ENCODE results near the gene FRMD7.
A peak's percentile ranks its signal among the peaks of the same experiment; 100 is the strongest.
"Not testable (repeated sequence)": the region's sequence is repeated elsewhere in the genome, so short reads cannot be mapped to it uniquely, and the experiment has no call there.

FRMD7 gene

GRCh38 chrX:132127743-132128142 lies at the start of gene FRMD7:
Gene FRMD7 (minus strand): TSS chrX:132128020. CDS start chrX:132127844, 176 bp downstream.
- DNase-seq: no peak

DNA sequence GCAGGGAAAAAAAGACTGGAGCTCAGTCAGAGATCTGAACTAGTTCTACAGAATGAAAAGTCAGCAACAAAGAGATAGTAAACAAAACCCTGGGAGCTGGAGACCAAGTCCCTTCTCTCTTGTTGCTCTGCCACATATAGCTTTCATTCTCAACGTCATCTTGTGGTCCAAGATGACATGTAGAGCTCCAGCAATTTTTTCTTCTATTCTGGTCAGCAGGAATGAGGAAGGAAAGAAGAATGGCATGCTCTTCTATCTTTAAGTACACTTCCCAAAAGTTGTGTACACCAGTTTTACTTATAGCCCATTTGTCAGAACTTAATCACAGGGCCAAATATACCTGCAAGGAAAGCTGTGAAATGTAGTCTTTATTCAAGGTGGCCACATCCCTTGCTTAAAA lies 45.8 kb upstream of the FRMD7 start:
- DNase-seq: no peak

DNA sequence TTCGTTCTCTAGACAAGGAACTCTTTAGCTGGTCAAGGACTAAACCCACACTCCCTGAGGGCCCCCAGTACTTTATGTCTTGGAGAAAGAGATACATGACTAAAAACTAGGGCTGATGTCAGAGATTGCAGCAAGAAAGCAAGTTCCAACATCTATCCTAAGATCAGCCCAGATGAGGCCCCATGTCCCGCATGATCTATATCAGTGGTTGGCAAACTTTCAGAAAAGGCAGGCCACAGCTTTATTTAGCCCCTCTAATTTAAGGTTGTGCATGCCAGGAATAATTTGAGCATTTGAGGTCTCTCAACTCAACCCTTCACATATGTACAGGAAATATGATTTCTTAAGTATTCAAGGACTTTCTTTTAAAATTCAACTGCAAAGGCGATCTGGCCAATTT lies 44.1 kb upstream of the FRMD7 start:
- no peak for DNase-seq

- DNase-seq: no peak
These were observed 43.7 kb upstream of the FRMD7 start for GRCh38 chrX:132171478-132171877.

- no peak for DNase-seq
These were observed 41.7 kb upstream of the FRMD7 start for GRCh38 chrX:132169554-132169953.

DNA sequence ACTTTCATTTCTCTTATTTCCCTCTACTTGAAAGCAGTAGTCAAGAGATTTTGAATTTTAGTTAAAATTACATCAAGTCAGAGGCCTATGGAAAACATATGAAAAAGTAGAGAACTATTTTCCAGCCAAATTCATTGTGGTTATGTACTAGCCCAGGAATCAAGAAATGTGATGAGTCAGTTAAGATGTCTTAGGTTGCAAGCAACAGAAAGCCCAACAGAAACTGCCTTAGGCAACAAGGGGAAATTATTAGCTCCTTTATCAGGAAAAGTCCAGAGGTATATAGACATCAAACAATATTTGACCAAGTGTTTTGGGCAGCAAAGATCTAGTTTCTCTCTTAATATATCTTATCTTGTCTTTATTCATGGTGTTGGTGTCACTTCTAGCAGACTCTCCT lies 37.8 kb upstream of the FRMD7 start:
- no peak for DNase-seq

- no peak for DNase-seq
These were observed 37.2 kb upstream of the FRMD7 start for GRCh38 chrX:132165005-132165404.

DNA sequence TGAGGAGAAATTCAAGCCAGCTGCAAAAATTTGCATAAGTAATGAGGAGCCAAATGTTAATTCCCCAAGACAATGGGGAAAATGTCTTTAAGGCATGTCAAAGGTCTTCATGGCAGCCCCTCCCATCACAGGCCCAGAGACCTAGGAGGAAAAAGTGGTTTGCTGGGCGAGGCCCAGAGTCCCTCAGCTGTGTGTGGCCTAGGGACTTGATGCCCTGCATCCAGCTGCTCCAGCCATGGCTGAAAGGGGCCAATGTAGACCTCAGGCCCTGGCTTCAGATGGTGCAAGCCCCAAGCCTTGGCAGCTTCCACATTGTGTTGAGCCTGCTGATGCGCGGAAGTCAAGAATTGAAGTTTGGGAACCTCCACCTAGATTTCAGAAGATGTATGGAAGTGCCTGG lies 35.3 kb upstream of the FRMD7 start:
- DNase-seq: not testable (repeated sequence)

DNA sequence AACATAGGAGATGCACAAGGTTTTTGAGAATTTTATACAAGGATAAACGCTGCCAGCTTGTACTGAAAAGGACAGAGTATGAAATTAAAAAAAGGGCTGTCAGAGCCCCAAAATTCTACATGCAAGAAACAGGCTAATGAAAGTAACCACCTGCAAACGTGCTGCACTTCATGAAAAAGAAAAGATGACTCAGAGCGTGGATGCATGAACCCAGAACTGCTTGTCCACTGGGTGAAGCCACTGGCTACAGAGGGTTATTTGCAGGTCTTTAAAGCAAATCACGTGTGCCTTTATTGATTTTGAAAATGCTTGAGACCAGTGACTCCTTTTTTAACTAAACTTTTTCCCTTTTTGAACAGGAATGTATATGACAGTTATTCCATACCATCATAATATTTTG lies 25.3 kb upstream of the FRMD7 start:
- DNase-seq: no peak

DNA sequence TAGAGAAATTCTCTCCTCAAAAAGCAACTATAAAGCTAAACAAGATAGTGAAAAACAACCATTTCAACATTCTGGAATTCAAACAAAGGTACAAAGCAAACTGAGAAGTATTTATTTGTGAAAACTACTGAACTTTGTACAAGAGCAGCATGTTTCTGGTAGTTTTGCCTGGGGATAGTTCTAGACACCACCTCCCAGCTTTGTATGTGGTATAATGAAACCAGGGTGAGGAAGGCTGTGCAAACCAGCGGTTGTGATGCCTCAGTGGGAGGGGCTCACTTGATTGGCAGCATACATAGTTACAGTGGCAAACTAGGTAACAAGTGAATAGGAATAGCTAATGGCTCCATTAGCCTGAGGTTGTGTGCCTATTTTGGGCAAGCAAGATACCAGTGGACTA lies 18.6 kb upstream of the FRMD7 start:
- no peak for DNase-seq

- DNase-seq: no peak
These were observed 16.2 kb upstream of the FRMD7 start for GRCh38 chrX:132144061-132144460.

GRCh38 chrX:132125906-132126305 lies 1.9 kb downstream of the FRMD7 start:
- no peak for DNase-seq

DNA sequence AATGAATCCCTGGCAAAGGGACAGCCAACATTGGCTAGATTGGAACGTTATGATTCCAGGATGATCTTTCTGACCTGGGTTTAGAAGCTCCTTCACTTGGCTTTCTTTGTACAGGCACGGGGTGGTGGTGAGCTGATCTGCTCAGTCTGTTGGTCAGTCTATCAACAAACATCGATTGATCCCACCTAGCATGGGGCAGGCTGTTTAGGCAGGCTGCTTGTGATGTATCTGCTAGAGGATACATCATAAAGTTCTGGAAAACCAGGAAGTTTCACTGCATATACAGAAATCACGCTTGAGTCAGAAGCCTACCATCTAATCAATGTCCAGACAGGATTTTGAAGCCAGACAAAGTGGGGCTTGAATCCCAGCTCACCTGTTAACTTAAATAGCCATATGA lies 6.9 kb downstream of the FRMD7 start:
- no peak for DNase-seq

DNA sequence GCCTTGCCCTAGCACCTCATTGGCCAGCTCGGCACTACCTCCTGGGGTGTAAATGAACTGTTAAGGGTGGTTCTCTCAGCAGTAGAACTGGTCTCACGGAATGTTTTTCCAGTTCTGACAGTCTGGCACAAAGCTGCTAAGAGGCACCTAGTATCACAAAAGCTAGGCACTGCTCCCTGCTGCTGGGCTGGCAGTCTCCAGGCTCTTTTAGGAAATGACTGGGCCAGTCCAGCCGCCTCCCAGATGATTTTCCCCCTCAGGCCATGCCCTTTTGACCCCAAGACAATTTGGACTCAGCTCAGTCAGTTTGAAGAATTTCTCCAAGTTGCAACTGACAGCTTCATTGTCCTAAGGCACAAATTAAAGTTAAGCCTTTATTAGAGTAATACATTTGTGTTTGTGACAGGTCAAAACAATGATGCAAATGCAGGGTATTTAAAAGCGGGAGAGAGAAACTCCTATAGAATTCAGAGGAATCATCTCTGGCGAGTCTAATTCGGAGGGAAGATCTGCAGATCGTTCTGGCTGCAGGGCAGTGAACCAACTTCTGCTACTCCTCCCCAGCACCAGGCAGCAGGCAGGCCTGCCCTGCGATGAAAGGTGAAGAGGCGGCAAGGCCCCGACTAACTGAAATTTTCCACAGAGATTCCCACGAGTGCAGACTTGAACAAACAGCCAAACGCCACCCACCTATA lies 7.9 kb downstream of the FRMD7 start:
- DNase-seq: no peak

DNA sequence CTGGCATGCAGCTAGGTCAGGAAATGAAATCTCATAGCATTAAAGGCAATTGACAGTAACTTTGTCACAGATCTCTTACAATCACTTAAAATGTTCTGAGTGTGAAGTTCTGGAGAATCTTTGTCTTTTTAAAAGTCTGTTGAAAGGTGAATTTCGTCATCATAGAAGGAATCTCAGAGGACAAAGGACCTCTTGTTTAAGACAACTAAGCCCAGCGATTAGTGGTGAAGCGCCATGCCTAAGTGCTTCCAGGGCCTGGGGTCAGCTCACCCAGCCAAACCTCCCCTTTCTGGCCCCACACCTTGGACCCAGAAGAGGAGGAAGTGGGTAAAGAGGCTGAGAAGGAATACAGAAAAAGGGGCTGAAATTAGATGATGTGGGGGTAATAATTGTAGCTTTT lies 8.5 kb downstream of the FRMD7 start:
- no peak for DNase-seq

- DNase-seq: no peak
These were observed 9.5 kb downstream of the FRMD7 start for GRCh38 chrX:132118358-132118757.

DNA sequence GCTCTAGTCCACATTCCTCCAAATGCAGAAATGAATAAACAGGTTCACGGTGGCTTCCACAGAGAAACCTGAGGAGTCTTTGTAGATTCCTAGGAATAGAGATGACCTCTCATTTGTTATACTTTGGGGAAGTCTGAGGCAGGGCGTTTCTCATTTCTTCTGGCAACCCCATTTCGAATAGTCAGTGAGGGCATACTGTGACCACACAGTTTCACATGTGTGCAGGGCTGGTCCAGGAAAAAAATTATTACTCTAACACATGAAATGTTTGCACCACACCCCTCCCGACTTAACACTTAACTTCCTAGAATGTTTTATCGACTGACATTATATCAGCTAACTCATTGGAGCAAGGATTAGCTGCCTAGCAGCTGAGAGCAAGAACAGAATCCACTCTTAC lies 12.0 kb downstream of the FRMD7 start:
- no peak for DNase-seq

DNA sequence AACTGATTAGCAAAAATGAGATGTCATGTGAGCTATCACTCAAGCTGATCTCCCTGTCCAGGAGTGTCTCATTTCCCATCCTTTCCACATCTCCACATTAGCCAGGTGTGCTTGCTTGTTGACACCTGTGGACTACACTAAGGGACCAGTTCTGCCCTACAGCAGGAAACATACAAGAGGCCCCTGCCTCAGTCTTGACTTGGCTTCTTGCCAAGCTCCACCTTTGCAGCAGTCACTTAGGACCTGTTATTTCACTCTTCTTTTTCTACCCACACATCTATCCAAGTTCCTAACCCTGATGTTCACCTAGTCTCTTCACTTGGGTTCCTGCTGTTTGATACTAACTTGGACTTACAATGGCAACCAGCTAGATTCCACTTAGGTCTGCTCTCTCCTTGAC lies 13.2 kb downstream of the FRMD7 start:
- peak; percentile 35 for DNase-seq

DNA sequence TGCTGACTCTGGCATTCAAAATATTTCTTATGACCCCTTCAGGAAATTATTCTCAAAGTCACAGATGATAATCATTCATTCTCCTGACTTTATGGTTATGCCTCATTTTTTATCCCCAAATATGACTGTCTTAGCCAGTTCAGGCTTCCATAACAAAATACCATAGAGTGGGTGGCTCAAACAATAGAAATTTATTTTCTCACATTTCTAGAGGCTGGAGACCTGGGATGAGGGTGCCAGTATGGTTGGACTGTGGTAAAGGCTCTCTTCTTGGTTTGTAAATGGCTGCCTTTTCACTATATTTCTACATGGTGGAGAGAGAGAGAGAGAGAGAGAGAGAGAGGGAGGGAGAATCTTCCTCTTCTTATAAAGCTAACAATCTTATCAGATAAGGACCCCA lies 20.5 kb downstream of the FRMD7 start:
- DNase-seq: no peak

GRCh38 chrX:132101799-132102198 lies 26.0 kb downstream of the FRMD7 start:
- DNase-seq: no peak

DNA sequence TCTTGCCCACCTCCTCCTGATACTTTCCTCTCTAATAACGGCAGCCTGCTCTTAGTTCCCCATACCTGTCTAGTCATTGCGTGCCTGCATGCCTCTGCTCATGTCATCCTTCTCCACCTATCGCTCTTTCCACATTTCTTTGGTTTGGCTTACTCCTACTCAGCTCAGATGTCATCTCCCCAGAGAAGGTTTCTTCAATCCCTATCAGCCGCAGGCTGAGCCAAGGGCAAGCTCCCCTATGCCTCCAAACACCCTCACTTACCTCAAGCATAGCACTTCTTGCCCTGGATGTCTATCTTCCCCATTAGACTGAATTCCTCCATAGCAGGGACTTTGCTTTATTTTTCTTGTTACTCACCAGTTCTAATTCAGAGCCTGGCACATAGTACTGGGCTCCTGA lies 26.6 kb downstream of the FRMD7 start:
- no peak for DNase-seq

DNA sequence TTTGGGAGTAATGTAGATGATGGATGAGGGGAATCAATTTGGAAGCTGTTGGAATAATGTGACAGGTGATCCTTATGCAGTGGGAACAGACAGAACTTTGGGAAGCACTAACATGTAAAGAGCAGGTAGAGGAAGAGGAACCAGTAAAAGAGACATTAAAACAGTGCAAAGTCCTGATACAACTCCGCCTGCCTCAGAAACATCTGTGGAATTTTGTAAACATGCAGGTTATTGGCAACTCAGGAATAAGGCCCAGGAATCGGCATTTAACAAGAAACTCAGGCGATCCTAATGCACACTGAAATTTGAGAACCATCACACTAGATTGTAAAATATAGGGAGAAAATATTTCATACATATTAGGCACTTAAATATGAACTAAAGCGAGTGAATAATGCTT lies 29.1 kb downstream of the FRMD7 start:
- not testable (repeated sequence) for DNase-seq

DNA sequence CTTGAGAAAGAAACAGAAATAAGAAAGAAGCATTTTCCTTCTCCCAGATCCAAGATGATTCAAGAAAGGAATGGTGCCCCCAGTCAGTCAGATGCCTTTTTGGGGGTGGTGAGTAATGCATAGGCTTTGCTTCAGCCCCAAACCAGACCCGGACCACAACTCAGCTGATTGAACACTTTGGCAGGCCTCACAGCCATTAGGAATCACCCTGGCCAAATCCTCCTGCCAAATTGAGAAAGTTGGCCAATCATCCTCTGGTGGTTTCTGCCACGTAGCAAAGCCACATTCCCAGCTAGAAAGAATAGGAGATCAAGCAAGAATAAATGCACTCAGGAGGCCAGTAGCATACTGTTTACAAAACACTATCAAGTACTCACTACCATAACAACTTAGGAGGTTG lies 33.7 kb downstream of the FRMD7 start:
- no peak for DNase-seq

GRCh38 chrX:132093239-132093860 lies 34.5 kb downstream of the FRMD7 start:
- DNase-seq: no peak

DNA sequence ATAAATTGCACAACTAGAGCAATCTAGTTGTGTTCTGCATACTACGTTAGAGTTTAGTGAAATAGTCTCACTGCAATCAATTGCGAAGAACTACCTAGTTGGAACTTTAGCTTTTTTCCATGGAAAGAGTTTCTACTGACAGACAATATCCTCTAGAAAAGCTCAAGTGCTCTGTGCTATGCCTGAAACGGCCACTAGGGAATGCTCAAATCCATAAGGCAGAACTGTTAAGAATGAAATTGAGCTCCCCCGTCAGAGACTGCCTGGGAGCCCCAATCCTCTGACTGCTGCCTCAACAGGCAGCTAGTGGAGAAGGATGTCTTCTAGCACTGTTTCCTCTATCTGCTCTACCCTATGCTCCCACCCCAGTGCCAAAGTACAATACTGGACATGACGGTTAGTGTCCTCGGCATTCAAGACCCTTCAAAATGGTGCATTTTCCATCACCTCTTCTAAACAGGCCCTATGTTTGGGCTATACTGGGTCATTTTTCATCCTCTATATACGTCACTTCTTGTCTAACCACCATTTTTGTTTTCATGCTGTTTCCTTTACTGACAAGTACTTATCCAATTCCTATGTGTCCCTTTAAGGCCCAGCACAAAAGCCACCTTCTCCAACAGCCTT lies 35.3 kb downstream of the FRMD7 start:
- DNase-seq: no peak
